ENCODE data around the gene ARHGAP29.

GRCh38 chr1:94178901-94179300 is 58.5 kb downstream of the ARHGAP29 start:
- TF ChIP-seq CTCF (IDR thresholded peaks at IDR 0.05; ENCODE audit: poor library complexity) (no peak), EZH2phosphoT487 (IDR thresholded peaks at IDR 0.05; ENCODE audit: low read depth, severe bottlenecking, unreplicated experiment) (no peak)
